Activated CD4-positive, alpha-beta T cell treated with anti-CD3 and anti-CD28 coated beads for 48 hours (primary cell): Measurements from ENCODE around the gene ARHGAP6.
"Not testable (repeated sequence)": the region's sequence is repeated elsewhere in the genome, so short reads cannot be mapped to it uniquely, and the experiment has no call there.

Experiments used
- DNase-seq: peaks from one replicate; pipeline ENCODE4 v3.0.0-alpha.2; 2020

ARHGAP6 gene

GRCh38 chrX:11272290-11272689 is 393.4 kb downstream of the ARHGAP6 start:
- DNase-seq: no peak

GRCh38 chrX:11269996-11270395 is 395.7 kb downstream of the ARHGAP6 start:
- DNase-seq: no peak

- DNase-seq: no peak
These were observed 396.7 kb downstream of the ARHGAP6 start for GRCh38 chrX:11269006-11269405.

- no peak for DNase-seq
These were observed 398.3 kb downstream of the ARHGAP6 start for GRCh38 chrX:11267425-11267824.

- no peak for DNase-seq
These were observed 399.1 kb downstream of the ARHGAP6 start for GRCh38 chrX:11266573-11267003.

- no peak for DNase-seq
These were observed 400.4 kb downstream of the ARHGAP6 start for GRCh38 chrX:11265352-11265751.

GRCh38 chrX:11264925-11265324 is 400.8 kb downstream of the ARHGAP6 start:
- no peak for DNase-seq

GRCh38 chrX:11261260-11261659 is 404.5 kb downstream of the ARHGAP6 start:
- DNase-seq: no peak

GRCh38 chrX:11259437-11259836 is 406.3 kb downstream of the ARHGAP6 start:
- DNase-seq: no peak

- DNase-seq: no peak
These were observed 408.0 kb downstream of the ARHGAP6 start for GRCh38 chrX:11257711-11258110.

GRCh38 chrX:11257290-11257689 is 408.4 kb downstream of the ARHGAP6 start:
- no peak for DNase-seq

GRCh38 chrX:11254417-11255109 is 411.2 kb downstream of the ARHGAP6 start:
- DNase-seq: no peak

- no peak for DNase-seq
These were observed 421.1 kb downstream of the ARHGAP6 start for GRCh38 chrX:11244636-11245035.

GRCh38 chrX:11242704-11243103 is 423.0 kb downstream of the ARHGAP6 start:
- no peak for DNase-seq

- DNase-seq: no peak
These were observed 424.0 kb downstream of the ARHGAP6 start for GRCh38 chrX:11241720-11242119.

GRCh38 chrX:11239230-11239629 is 426.5 kb downstream of the ARHGAP6 start:
- no peak for DNase-seq

- DNase-seq: not testable (repeated sequence)
These were observed 430.3 kb downstream of the ARHGAP6 start for GRCh38 chrX:11235377-11235776.

- DNase-seq: no peak
These were observed 450.4 kb downstream of the ARHGAP6 start for GRCh38 chrX:11215191-11215921.

- DNase-seq: no peak
These were observed 451.2 kb downstream of the ARHGAP6 start for GRCh38 chrX:11214346-11215190.

GRCh38 chrX:11212741-11213140 is 453.0 kb downstream of the ARHGAP6 start:
- no peak for DNase-seq

- DNase-seq: no peak
These were observed 455.3 kb downstream of the ARHGAP6 start for GRCh38 chrX:11210415-11210801.

GRCh38 chrX:11209798-11210414 is 455.8 kb downstream of the ARHGAP6 start:
- no peak for DNase-seq

GRCh38 chrX:11206716-11207115 is 459.0 kb downstream of the ARHGAP6 start:
- no peak for DNase-seq
